IPS-15b (cell line): ENCODE data around the gene GPANK1.

Experiments used
- H3K27me3 ChIP-seq: one replicate; pipeline ENCODE4 v1.6.1; 2013; ENCODE audit warnings: low read length; ENCODE audit not compliant: control insufficient read depth, insufficient read depth
- H3K36me3 ChIP-seq: one replicate; pipeline ENCODE4 v1.6.1; 2013; ENCODE audit warnings: low read length; ENCODE audit not compliant: control insufficient read depth, insufficient read depth
- H3K4me1 ChIP-seq: one replicate; pipeline ENCODE4 v1.6.1; 2013; ENCODE audit warnings: mild to moderate bottlenecking, low read length; ENCODE audit not compliant: control insufficient read depth, insufficient read depth
- H3K4me3 ChIP-seq: one replicate; pipeline ENCODE4 v1.5.1; 2013; ENCODE audit warnings: low read depth, low read length
- H3K9ac ChIP-seq: one replicate; pipeline ENCODE4 v1.6.1; 2013; ENCODE audit warnings: low read depth, mild to moderate bottlenecking, low read length
- H3K9me3 ChIP-seq: one replicate; pipeline ENCODE4 v1.6.1; 2013; ENCODE audit warnings: mild to moderate bottlenecking, low read length; ENCODE audit not compliant: control insufficient read depth, insufficient read depth

GPANK1 gene

DNA sequence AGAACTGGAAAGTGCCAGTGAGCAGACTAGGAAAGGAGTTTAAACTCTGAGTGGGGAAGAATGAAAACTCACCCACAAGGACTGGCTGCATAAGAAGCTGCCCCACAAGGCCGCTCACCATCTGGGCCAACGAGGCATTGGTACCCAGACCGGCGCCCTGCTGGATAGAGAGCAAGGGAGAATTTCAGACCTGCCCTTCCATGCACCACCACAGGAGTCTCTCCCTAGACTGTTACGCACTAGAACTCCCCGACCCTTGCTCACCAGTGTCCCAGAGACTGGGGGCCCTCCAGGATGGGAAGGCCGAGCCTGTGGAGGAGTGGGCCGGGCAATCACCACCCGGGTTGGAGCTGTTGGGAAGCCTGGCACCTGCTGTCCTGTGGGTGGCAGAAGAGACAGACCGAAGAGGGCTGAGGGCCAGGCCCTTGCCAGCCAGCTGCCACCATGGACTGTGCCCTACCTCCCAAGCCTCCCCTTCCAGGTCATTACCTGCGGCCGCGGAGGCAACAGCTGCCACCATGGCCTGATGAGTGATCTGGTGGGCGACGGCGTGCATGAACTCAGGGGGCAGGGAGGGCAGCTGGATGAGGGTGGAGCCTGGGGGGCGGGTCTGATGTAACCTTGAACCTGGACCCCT is 20.9 kb downstream of the GPANK1 start:
- Histone ChIP-seq H3K36me3 (peaks cover 76% of the 10 kb centered on the region), H3K9ac (no peak overlapping the region), H3K27me3 (no peaks in the 10 kb centered on the region), H3K4me1 (no peaks in the 10 kb centered on the region), H3K9me3 (no peaks in the 10 kb centered on the region), H3K4me3 (no peak overlapping the region)

DNA sequence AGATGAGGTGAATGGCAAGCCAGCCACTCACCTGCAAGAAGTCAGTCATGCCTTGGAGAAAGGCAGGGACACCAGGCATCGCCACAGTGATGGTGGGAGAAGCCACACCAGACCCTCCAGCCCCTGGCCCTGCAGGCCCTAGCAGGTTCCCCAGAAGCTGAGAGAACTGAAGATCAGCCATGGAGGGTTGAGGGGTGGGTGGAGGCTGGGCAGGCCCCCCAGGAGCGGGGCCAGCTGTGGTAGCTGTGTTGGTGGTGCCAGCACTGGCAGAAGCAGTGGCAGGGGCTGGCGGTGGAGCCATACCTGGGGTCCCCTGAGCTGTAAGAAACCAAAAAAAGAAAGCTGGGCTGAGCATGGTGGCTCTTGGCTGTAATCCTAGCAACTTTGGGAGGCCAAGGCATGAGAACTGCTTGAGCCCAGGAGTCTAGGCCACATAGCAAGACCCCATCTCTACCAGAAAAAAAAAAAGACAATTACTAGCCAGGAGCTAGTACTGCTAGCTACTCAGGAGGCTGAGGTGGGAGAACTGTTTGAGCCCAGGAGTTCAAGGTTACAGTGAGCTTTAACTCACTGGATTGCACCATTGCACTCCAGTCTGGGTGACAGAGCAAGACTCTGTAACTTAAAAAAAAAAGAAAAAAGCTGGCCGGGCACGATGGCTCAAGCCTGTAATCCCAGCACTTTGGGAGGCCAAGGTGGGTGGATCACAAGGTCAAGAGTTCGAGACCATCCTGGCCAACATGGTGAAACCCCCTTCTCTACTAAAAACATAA is 21.8 kb downstream of the GPANK1 start:
- no peak overlapping the region for H3K4me3 ChIP-seq
- H3K9ac ChIP-seq = no peak overlapping the region
- no peaks in the 10 kb centered on the region for H3K9me3 ChIP-seq
- no peaks in the 10 kb centered on the region for H3K27me3 ChIP-seq
- H3K4me1 ChIP-seq = no peaks in the 10 kb centered on the region
- H3K36me3 ChIP-seq = peaks cover 72% of the 10 kb centered on the region

- Histone ChIP-seq H3K4me3 (no peak overlapping the region), H3K36me3 (peaks cover 73% of the 10 kb centered on the region), H3K4me1 (no peaks in the 10 kb centered on the region), H3K9me3 (no peaks in the 10 kb centered on the region), H3K9ac (no peak overlapping the region), H3K27me3 (no peaks in the 10 kb centered on the region)
Observed at GRCh38 chr6:31641370-31641769, 23.4 kb downstream of the GPANK1 start.

GRCh38 chr6:31640612-31641011 is 24.2 kb downstream of the GPANK1 start:
- Histone ChIP-seq H3K4me3 (no peak overlapping the region), H3K36me3 (peaks cover 73% of the 10 kb centered on the region), H3K9ac (no peak overlapping the region), H3K9me3 (no peaks in the 10 kb centered on the region), H3K4me1 (no peaks in the 10 kb centered on the region), H3K27me3 (no peaks in the 10 kb centered on the region)

DNA sequence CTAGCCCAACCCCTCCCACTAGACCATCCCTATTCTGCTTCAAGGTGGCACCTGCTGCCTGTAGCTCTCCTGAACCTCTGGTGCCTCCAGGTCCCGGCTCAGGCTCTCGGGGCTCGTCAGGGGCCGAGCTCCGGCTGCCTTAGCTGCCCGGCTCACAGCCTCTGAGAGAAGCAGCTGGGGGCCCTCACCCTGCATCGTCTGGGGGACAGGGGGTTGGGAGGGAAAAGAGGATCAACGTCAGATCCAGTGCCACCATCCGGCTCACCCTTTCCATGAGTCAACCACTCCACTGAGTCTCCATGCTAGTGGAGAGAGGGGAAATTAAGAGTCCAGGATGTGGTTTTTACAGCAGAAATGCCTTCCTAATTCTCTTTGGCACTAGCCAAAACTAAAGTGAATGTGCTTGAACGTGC is 25.3 kb downstream of the GPANK1 start:
- no peaks in the 10 kb centered on the region for H3K4me1 ChIP-seq
- no peaks in the 10 kb centered on the region for H3K27me3 ChIP-seq
- H3K36me3 ChIP-seq = peaks cover 73% of the 10 kb centered on the region
- H3K9me3 ChIP-seq = no peaks in the 10 kb centered on the region
- H3K4me3 ChIP-seq = no peak overlapping the region
- H3K9ac ChIP-seq = no peak overlapping the region

- no peak overlapping the region for H3K4me3 ChIP-seq
- no peaks in the 10 kb centered on the region for H3K4me1 ChIP-seq
- H3K36me3 ChIP-seq = peaks cover 73% of the 10 kb centered on the region
- no peaks in the 10 kb centered on the region for H3K27me3 ChIP-seq
- H3K9ac ChIP-seq = no peak overlapping the region
- no peaks in the 10 kb centered on the region for H3K9me3 ChIP-seq
Observed at GRCh38 chr6:31639043-31639442, 25.8 kb downstream of the GPANK1 start.

DNA sequence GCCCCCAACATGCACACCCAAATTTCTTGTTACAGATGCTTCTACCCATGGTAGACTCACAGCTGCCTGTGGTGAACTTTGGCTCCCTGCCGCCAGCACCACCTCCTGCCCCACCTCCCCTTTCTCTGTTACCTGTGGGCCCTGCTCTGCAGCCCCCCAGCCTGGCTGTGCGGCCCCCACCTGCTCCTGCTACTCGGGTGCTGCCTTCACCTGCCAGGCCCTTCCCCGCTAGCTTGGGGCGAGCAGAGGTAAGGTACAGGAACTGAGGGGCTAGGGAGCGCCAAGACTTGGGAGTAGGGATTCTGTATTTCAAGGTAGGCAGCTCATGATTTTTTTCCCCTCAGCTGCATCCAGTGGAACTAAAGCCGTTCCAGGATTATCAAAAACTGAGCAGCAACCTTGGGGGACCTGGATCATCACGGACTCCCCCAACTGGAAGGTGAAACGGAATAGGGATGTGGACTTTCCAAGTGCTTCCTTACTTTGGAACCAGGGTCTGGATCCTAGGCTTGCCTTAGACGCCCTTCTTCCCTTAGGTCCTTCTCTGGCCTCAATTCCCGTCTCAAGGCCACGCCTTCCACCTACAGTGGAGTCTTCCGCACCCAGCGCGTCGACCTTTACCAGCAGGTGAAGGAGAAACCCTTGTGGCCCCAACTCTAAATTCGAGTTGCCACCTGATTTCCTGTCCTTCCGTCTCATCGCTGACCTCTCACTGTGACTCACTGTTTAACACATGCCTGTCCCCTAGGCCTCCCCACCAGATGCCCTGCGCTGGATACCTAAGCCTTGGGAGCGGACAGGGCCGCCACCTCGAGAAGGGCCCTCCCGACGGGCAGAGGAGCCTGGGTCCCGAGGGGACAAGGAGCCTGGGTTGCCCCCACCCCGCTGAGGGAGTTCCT is 27.9 kb downstream of the GPANK1 start:
- Histone ChIP-seq H3K4me3 (no peak overlapping the region), H3K4me1 (no peaks in the 10 kb centered on the region), H3K9ac (no peak overlapping the region), H3K9me3 (no peaks in the 10 kb centered on the region), H3K36me3 (peaks cover 88% of the 10 kb centered on the region), H3K27me3 (no peaks in the 10 kb centered on the region)

DNA sequence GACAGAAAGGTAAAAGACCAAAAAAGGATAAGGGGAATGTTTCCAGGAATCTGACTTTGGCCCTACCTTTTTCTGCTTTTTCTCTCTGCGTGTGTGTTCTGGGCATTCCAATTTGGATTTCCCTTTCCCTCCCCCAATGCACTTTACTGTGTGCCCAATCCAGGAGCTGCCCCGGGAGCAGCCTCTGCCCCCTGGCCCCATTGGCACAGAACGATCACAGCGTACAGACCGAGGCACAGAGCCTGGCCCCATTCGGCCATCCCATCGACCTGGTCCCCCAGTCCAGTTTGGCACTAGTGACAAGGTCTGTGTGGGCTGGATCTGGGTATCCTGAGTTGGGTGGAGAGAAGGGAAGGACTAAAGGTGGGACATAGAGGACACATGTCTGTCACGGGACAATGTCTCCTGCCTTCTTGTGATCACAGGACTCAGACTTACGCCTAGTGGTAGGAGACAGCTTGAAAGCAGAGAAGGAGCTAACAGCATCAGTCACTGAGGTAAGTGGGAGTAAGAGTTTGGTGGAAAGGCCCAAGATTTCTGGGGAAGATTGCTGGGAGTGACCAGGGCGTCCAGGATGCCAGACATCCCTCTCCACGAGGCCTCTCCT is 29.7 kb downstream of the GPANK1 start:
- Histone ChIP-seq H3K4me3 (no peak overlapping the region), H3K36me3 (peaks cover 87% of the 10 kb centered on the region), H3K4me1 (no peaks in the 10 kb centered on the region), H3K9ac (no peak overlapping the region), H3K27me3 (no peaks in the 10 kb centered on the region), H3K9me3 (no peaks in the 10 kb centered on the region)

- H3K36me3 ChIP-seq = peaks cover 84% of the 10 kb centered on the region
- no peak overlapping the region for H3K9ac ChIP-seq
- H3K9me3 ChIP-seq = no peaks in the 10 kb centered on the region
- H3K4me3 ChIP-seq = no peak overlapping the region
- no peaks in the 10 kb centered on the region for H3K27me3 ChIP-seq
- no peaks in the 10 kb centered on the region for H3K4me1 ChIP-seq
Observed at GRCh38 chr6:31634131-31634530, 30.7 kb downstream of the GPANK1 start.

DNA sequence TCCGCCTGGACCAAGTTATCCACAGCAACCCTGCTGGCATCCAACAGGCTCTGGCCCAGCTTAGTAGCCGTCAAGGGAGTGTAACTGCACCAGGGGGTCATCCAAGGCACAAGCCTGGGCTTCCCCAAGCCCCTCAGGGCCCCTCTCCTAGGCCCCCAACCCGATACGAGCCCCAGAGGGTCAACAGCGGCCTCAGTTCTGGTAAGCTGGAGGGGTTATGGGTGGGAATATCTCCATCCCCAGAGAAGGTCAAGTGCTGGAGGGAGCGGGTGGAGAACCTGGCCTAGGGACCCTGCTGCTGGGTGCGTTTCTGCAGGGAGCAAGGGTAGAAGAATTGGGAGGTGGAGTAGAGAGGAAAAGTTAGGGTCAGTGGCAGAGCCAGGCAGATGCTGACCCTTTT is 31.4 kb downstream of the GPANK1 start:
- Histone ChIP-seq H3K9ac (no peak overlapping the region), H3K4me1 (no peaks in the 10 kb centered on the region), H3K4me3 (no peak overlapping the region), H3K36me3 (peaks cover 84% of the 10 kb centered on the region), H3K9me3 (no peaks in the 10 kb centered on the region), H3K27me3 (no peaks in the 10 kb centered on the region)

DNA sequence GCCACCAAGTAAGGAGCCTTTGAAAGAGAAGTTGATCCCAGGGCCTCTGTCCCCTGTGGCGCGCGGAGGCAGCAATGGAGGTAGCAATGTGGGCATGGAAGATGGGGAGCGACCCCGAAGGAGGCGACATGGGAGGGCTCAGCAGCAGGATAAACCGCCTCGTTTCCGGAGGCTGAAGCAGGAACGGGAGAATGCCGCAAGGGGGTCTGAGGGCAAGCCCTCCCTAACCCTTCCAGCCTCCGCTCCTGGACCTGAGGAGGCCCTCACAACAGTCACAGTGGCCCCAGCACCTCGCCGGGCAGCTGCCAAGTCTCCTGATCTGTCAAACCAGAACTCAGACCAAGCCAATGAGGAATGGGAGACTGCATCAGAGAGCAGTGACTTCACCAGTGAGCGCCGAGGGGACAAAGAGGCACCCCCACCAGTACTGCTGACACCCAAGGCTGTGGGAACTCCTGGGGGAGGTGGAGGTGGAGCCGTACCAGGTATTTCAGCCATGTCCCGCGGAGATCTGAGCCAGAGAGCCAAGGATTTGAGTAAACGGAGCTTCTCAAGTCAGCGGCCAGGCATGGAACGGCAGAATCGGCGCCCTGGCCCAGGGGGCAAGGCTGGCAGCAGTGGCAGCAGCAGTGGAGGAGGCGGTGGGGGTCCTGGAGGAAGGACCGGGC is 32.4 kb downstream of the GPANK1 start:
- no peaks in the 10 kb centered on the region for H3K9me3 ChIP-seq
- peaks cover 93% of the 10 kb centered on the region for H3K36me3 ChIP-seq
- H3K9ac ChIP-seq = no peak overlapping the region
- no peaks in the 10 kb centered on the region for H3K4me1 ChIP-seq
- H3K27me3 ChIP-seq = no peaks in the 10 kb centered on the region
- no peak overlapping the region for H3K4me3 ChIP-seq
